MM.1S (cell line): Measurements from ENCODE around the gene PXT1.

Experiments used
- CTCF ChIP-seq: fragments of 300-600 bp; sonication (generic); IDR thresholded peaks from 2 replicates; pipeline ENCODE4 v1.5.1; 2016; ENCODE audit warnings: antibody characterized with exemption, low read length, mixed read lengths
- EZH2phosphoT487 ChIP-seq: fragments of 300-600 bp; sonication (generic); IDR thresholded peaks from 2 replicates; pipeline ENCODE4 v1.6.1; 2018; ENCODE audit warnings: antibody characterized with exemption, low read length

GRCh38 chr6:36358226-36358915 is 84.3 kb downstream of the PXT1 start:
- TF ChIP-seq EZH2phosphoT487 (no peak), CTCF (no peak)
